HL-60 (cell line): Measurements from ENCODE around the gene RBM15B.

Experiments used
- CTCF ChIP-seq: IDR thresholded peaks from one replicate; pipeline ENCODE4 v1.5.1; 2011; ENCODE audit warnings: low read length, control low read depth, inconsistent platforms; ENCODE audit not compliant: insufficient read depth
- GABPA ChIP-seq: IDR thresholded peaks from 2 replicates; pipeline ENCODE4 v1.6.1; 2012; ENCODE audit warnings: low read depth

GRCh38 chr3:51386159-51386851 lies 4.8 kb upstream of the RBM15B start:
- no peak for TF ChIP-seq GABPA
- TF ChIP-seq CTCF: no peak
